Neural crest cell (in vitro differentiated cells): ENCODE data around the gene PACRG. TPM values are rescaled to one million over a fixed set of nuclear protein-coding genes. Genes with fewer than 3 reads are reported as not detected.

Experiments
- DNase-seq: peaks from one replicate; pipeline ENCODE4 v3.0.0; 2021; ENCODE audit warnings: low read depth, mixed read lengths, low spot score
- H3K27ac Mint-ChIP-seq: one replicate; pipeline ENCODE4 v1.8.0; 2021; ENCODE audit warnings: mild to moderate bottlenecking, mixed read lengths; ENCODE audit not compliant: unreplicated experiment
- H3K27me3 Mint-ChIP-seq: 2 replicates; pipeline ENCODE4 v1.8.0; 2021; ENCODE audit warnings: low read depth, mild to moderate bottlenecking, mixed read lengths
- H3K36me3 Mint-ChIP-seq: 2 replicates; pipeline ENCODE4 v1.8.0; 2021; ENCODE audit warnings: low read depth, mild to moderate bottlenecking, mixed read lengths
- H3K4me1 Mint-ChIP-seq: 2 replicates; pipeline ENCODE4 v1.8.0; 2021; ENCODE audit warnings: mixed read lengths
- H3K4me3 Mint-ChIP-seq: one replicate; pipeline ENCODE4 v1.8.0; 2021; ENCODE audit warnings: mild to moderate bottlenecking, mixed read lengths
- H3K9me3 Mint-ChIP-seq: 2 replicates; pipeline ENCODE4 v1.8.0; 2021; ENCODE audit warnings: mixed read lengths
- CTCF ChIP-seq: fragments of 200-600 bp; sonication (generic); conservative IDR thresholded peaks from 2 replicates; pipeline ENCODE4 v1.5.0; 2021; ENCODE audit warnings: antibody characterized with exemption, mild to moderate bottlenecking
- total RNA-seq: library from RNA; stranded (reverse); gene quantifications from 2 replicates; pipeline ENCODE4 v1.2.1, GENCODE V29; 2021

PACRG gene
- total RNA-seq, 1 donor from 2014 or later: 1.8 TPM

- Mint-ChIP-seq H3K4me1 (peaks cover 43% of the 10 kb centered on the region), H3K36me3 (no peaks in the 10 kb centered on the region), H3K4me3 (peak overlapping the region; percentile 25), H3K9me3 (no peaks in the 10 kb centered on the region), H3K27me3 (no peaks in the 10 kb centered on the region), H3K27ac (peak overlapping the region; percentile 81)
- DNase-seq: no peak
- TF ChIP-seq CTCF: no peak
These were observed 625.2 kb downstream of the PACRG start for GRCh38 chr6:163352966-163353365.

- Mint-ChIP-seq H3K4me3 (no peak overlapping the region), H3K36me3 (no peaks in the 10 kb centered on the region), H3K4me1 (peaks cover 39% of the 10 kb centered on the region), H3K27ac (no peak overlapping the region), H3K27me3 (no peaks in the 10 kb centered on the region), H3K9me3 (no peaks in the 10 kb centered on the region)
- no peak for DNase-seq
- no peak for TF ChIP-seq CTCF
These were observed 626.3 kb downstream of the PACRG start for GRCh38 chr6:163354085-163354484.

GRCh38 chr6:163354761-163355425, 627.1 kb downstream of the PACRG start:
- Mint-ChIP-seq H3K27ac (peak overlapping the region; percentile 63), H3K36me3 (no peaks in the 10 kb centered on the region), H3K4me1 (peaks cover 33% of the 10 kb centered on the region), H3K27me3 (no peaks in the 10 kb centered on the region), H3K9me3 (no peaks in the 10 kb centered on the region), H3K4me3 (no peak overlapping the region)
- TF ChIP-seq CTCF: no peak
- no peak for DNase-seq

- no peak for TF ChIP-seq CTCF
- no peak for DNase-seq
- no peaks in the 10 kb centered on the region for H3K9me3 Mint-ChIP-seq
- no peak overlapping the region for H3K4me3 Mint-ChIP-seq
- H3K36me3 Mint-ChIP-seq: no peaks in the 10 kb centered on the region
- peaks cover 34% of the 10 kb centered on the region for H3K4me1 Mint-ChIP-seq
- peak overlapping the region; percentile 79 for H3K27ac Mint-ChIP-seq
- H3K27me3 Mint-ChIP-seq: no peaks in the 10 kb centered on the region
These were observed 627.7 kb downstream of the PACRG start for GRCh38 chr6:163355426-163355991.

- H3K27ac Mint-ChIP-seq: peak overlapping the region; percentile 4
- DNase-seq: no peak
These were observed 628.5 kb downstream of the PACRG start for GRCh38 chr6:163356324-163356723.

More at GRCh38 chr6:163356324-163356723, 628.5 kb downstream of the PACRG start:
- Mint-ChIP-seq H3K4me3 (no peak overlapping the region), H3K9me3 (no peaks in the 10 kb centered on the region), H3K27me3 (no peaks in the 10 kb centered on the region), H3K4me1 (peaks cover 35% of the 10 kb centered on the region), H3K36me3 (no peaks in the 10 kb centered on the region)
- TF ChIP-seq CTCF: no peak
